ENCODE data around the gene CCDC28A. TPM values are rescaled to one million over a fixed set of nuclear protein-coding genes. Genes with fewer than 3 reads are reported as not detected.

CCDC28A gene
- total RNA-seq: 1 to 10 TPM; 4.6 to 8.4 (median 5.6) TPM

- Histone ChIP-seq H3K4me1 (peaks cover 19 to 24% of the 10 kb centered on the region in 2 donors), H3K27ac (peak within 1 kb of the TSS; percentile 93 to 99 (median 96)), H3K9me3 (no peaks in the 10 kb centered on the region), H3K27me3 (no peaks in the 10 kb centered on the region), H3K4me3 (peak within 1 kb of the TSS; percentile 68 to 99 (median 80)), H3K36me3 (peaks cover 0 to 10% of the 10 kb centered on the region in 2 donors)
- intact Hi-C loops (cut with DNase I; ENCODE audit: low total_unique reads) (loop anchor here (1.0 to 10.0 kb wide), 4 partner anchors 81 to 666 kb away; partner anchors contain the start of genes HEBP2, PERP and REPS1), in situ Hi-C loops (cut with MboI; ENCODE audit: low sequenced_read_pairs in 4 of 4) (loop anchor here (10.0 to 25.0 kb wide), 6 partner anchors 79 to 661 kb away; partner anchors contain the start of genes HEBP2 (in 1 of the 4) and PERP (in 1 of the 4))
- peak; percentile 90 to 94 for DNase-seq
- peak; percentile 42 to 67 for TF ChIP-seq POLR2A (IDR thresholded peaks at IDR 0.05)
- TF ChIP-seq, protein P1, sequence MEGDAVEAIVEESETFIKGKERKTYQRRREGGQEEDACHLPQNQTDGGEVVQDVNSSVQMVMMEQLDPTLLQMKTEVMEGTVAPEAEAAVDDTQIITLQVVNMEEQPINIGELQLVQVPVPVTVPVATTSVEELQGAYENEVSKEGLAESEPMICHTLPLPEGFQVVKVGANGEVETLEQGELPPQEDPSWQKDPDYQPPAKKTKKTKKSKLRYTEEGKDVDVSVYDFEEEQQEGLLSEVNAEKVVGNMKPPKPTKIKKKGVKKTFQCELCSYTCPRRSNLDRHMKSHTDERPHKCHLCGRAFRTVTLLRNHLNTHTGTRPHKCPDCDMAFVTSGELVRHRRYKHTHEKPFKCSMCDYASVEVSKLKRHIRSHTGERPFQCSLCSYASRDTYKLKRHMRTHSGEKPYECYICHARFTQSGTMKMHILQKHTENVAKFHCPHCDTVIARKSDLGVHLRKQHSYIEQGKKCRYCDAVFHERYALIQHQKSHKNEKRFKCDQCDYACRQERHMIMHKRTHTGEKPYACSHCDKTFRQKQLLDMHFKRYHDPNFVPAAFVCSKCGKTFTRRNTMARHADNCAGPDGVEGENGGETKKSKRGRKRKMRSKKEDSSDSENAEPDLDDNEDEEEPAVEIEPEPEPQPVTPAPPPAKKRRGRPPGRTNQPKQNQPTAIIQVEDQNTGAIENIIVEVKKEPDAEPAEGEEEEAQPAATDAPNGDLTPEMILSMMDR (IDR thresholded peaks at IDR 0.05 in 4 of 5, conservative IDR thresholded peaks at IDR 0.05 in 1 of 5): peak in 1 of 5 experiments; percentile 19
- ATAC-seq: peak; percentile 99
Observed at GRCh38 chr6:138773177-138774091, at the start of gene CCDC28A. TSS of gene CCDC28A (plus strand) at chr6:138773769. CDS start at chr6:138776121, 2,352 bp downstream.

- ATAC-seq (no peak), DNase-seq (peak in 1 of 2 donors; percentile 34)
- intact Hi-C loops (cut with DNase I; ENCODE audit: low total_unique reads) (no loop called here), in situ Hi-C loops (cut with MboI; ENCODE audit: low sequenced_read_pairs in 4 of 4) (no loop called here)
- Histone ChIP-seq H3K9me3 (no peaks in the 10 kb centered on the region), H3K27ac (no peak overlapping the region), H3K27me3 (no peaks in the 10 kb centered on the region), H3K36me3 (no peaks in the 10 kb centered on the region), H3K4me1 (no peaks in the 10 kb centered on the region), H3K4me3 (no peak overlapping the region)
- no peak for TF ChIP-seq POLR2A (IDR thresholded peaks at IDR 0.05)
- TF ChIP-seq, protein P1 (IDR thresholded peaks at IDR 0.05 in 4 of 5, conservative IDR thresholded peaks at IDR 0.05 in 1 of 5): no peak
Observed at GRCh38 chr6:138724015-138724414, 49.6 kb upstream of the CCDC28A start.

DNA sequence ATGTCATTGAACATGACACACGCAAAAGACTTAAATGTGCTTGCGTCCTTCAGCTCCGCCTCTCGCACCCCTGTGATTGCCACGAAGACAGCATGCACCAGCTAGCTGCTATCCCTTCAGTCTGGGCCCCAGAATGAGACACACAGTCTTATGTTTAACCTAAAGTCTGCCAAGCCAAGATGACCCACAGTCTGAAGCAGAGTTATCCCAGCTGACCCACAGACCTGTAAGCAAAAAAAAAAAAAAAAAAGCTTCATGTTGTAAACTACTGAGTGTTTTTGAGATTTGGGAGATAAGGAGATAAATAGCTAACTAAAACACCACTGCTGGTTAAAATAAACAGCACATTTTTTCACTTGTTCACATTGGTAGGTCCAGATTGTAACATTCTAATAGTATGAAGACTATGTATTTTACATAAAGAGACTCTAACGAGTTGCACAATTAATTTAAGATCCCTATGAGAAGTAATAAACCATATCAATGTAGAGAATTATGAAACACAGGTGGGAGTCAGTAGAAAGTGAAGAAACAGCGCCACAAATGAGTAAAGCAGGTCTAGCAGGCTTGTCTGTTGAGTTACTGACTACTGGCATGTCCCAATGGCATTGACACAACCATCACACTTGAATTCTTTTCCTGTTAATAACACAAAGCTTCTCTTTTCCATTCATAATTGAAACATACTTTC is 47.4 kb upstream of the CCDC28A start:
- Histone ChIP-seq H3K27me3 (no peaks in the 10 kb centered on the region), H3K4me1 (no peaks in the 10 kb centered on the region), H3K9me3 (no peaks in the 10 kb centered on the region), H3K4me3 (no peak overlapping the region), H3K36me3 (no peaks in the 10 kb centered on the region), H3K27ac (no peak overlapping the region)
- no peak for ATAC-seq
- DNase-seq: no peak
- intact Hi-C loops (cut with DNase I; ENCODE audit: low total_unique reads) (no loop called here), in situ Hi-C loops (cut with MboI; ENCODE audit: low sequenced_read_pairs in 4 of 4) (no loop called here)
- TF ChIP-seq, protein P1 (IDR thresholded peaks at IDR 0.05 in 4 of 5, conservative IDR thresholded peaks at IDR 0.05 in 1 of 5): no peak
- TF ChIP-seq POLR2A (IDR thresholded peaks at IDR 0.05): no peak

GRCh38 chr6:138726757-138727097 is 46.8 kb upstream of the CCDC28A start:
- DNase-seq: no peak
- no peak overlapping the region for H3K4me3 ChIP-seq
- no peaks in the 10 kb centered on the region for H3K27me3 ChIP-seq
- no peaks in the 10 kb centered on the region for H3K36me3 ChIP-seq
- TF ChIP-seq, protein P1 (IDR thresholded peaks at IDR 0.05 in 4 of 5, conservative IDR thresholded peaks at IDR 0.05 in 1 of 5): no peak
- no peak for TF ChIP-seq POLR2A (IDR thresholded peaks at IDR 0.05)
- no peak overlapping the region for H3K27ac ChIP-seq
- in situ Hi-C loops (cut with MboI; ENCODE audit: low sequenced_read_pairs in 4 of 4) (no loop called here), intact Hi-C loops (cut with DNase I; ENCODE audit: low total_unique reads) (no loop called here)
- no peak for ATAC-seq
- H3K4me1 ChIP-seq: no peaks in the 10 kb centered on the region
- no peaks in the 10 kb centered on the region for H3K9me3 ChIP-seq
